GF-D8 (cell line): ENCODE results near the gene TSSK1B.
"Not testable (repeated sequence)": the region's sequence is repeated elsewhere in the genome, so short reads cannot be mapped to it uniquely, and the experiment has no call there.

Experiments used
- DNase-seq: peaks from one replicate; lab custom pipeline; 2025; lab: John Stamatoyannopoulos, UW

Gene TSSK1B

GRCh38 chr5:113397986-113398385, 36.8 kb downstream of the TSSK1B start:
- not testable (repeated sequence) for DNase-seq

- no peak for DNase-seq
Measured at GRCh38 chr5:113397046-113397445, 37.7 kb downstream of the TSSK1B start.

DNA sequence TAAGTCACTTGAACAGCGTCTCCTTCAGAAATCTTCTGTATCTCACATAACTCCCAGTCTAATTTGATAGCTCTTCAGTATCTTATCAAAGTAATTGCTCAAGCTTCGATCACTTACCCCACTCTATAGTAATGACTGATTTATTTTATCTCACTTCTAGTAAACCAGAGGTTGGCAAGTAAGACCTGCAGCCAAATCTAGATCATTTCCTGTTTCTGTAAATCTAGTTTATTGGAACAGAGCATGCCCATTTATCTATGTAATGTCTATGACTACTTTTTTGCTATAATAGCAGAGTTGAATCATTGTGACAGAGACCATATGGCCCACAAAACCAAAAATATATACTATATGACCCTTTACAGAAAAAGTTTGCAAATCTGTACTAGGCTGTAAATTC, 40.1 kb downstream of the TSSK1B start:
- no peak for DNase-seq

- DNase-seq: no peak
Measured at GRCh38 chr5:113390224-113390623, 44.6 kb downstream of the TSSK1B start.

DNA sequence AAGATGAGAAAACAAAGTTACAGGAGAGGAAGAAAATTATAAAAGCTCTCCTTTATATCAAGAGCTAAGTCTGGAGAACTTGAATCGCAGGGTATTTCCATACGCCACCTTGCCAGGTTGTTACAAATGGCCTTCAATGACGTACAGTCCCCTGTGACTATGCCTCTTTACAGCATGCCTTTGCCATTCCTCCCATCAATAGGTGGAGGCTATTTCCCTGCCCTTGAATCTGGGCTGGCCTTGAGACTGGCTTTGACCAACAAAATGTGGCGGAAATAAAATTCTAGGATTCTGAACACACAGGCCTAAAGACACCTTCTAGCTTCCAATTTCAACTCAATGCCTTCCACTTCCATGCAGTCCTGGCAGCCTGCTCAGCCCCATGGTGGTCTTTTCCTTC, 45.7 kb downstream of the TSSK1B start:
- no peak for DNase-seq

DNA sequence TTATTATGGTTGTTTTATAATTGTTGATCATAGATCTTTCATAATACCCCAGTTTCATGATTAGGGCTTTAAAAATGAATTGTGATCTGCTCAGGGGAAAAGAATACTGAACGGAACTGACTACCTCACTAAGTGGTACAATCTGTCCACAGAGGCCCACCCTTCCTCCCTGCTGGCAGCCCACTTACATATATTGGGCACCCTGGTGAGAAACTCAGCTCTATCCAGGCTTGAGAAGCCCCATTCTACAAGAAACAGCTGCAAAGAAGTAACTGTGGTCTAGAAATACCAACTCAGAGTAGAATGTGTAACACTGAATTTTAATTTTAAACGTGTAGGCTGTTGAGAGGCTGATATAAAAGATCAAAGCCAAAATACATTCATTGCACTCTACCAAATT, 46.9 kb downstream of the TSSK1B start:
- DNase-seq: no peak

DNA sequence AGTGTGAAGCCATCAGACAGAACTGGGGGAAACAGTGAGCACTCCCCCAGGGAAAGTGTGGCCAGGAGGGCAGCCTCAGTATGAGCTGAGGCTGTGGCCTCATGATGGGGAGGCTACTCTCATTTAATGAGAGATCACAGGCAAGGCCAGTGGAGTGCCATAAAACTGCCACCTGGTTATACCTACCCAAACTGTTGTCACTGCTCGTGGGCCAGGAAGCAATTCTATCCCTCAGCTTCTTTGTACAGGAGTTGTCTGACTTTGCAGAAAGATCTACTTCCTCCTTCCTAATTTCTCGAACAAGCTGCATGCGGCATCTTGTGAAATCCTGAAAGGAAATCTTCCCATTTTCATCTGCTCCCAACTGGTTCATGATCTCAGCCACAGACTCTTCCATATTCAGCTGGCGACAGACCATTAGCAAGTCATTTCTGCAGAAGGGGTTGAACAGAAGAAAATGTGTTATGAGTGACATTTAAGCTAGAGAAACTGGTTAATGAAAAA, 50.0 kb downstream of the TSSK1B start:
- DNase-seq: no peak

DNA sequence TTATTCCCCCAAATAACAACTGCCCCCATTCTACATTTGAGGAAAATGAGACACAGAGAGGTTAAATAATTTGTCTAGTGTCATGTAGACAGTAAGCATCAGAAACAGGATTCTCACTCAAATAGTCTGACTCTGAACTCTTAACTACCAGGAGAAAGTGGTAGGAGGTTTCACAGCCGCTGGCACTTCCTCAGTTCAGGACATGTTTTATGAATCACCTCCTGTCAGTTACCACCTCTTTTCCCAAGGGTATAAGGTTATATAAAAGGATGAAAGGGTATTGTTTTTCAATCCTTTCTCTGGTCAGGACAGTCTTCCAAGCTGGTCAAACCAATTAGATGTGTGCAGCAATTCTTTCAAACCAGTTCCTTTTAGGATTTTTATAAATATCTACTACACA, 52.1 kb downstream of the TSSK1B start:
- no peak for DNase-seq
